AG04449 (cell line): ENCODE measurements around the gene ZNF174.

Experiments
- CTCF ChIA-PET: fragments of 350-600 bp; formaldehyde crosslinking; extraction: SDS; loops from one replicate; lab custom pipeline; 2021; ENCODE audit warnings: antibody characterized with exemption; lab: Yijun Ruan, JAX
- POLR2A ChIA-PET: fragments of 400-600, 350-600 bp; formaldehyde crosslinking; extraction: SDS; loops from one replicate; lab custom pipeline; 2020; ENCODE audit warnings: antibody characterized with exemption, inconsistent platforms; lab: Yijun Ruan, JAX
- DNase-seq: peaks from one replicate; pipeline ENCODE4 v3.0.0-alpha.2; 2010; ENCODE audit warnings: low read depth, low spot score
- H3K4me3 ChIP-seq: 2 replicates; pipeline ENCODE4 v1.5.1; 2011; ENCODE audit warnings: low read depth, mild to moderate bottlenecking, control low read depth, low read length
- CTCF ChIP-seq: IDR thresholded peaks from one replicate; pipeline ENCODE4 v1.5.1; 2011; ENCODE audit warnings: mild to moderate bottlenecking, moderate library complexity, low read length, control low read depth, inconsistent platforms; ENCODE audit not compliant: insufficient read depth; ENCODE audit errors: missing control alignments

Gene ZNF174

GRCh38 chr16:3454631-3455147, 53.7 kb downstream of the ZNF174 start:
- no peak for DNase-seq
- no peak overlapping the region for H3K4me3 ChIP-seq
- ChIA-PET POLR2A (interaction anchor here (0.9 kb wide), 1 partner anchor 11 kb away, joined by 4 read pairs; the partner anchor contains the start of genes NAA60 and ZNF597), CTCF (no interaction called here)
- TF ChIP-seq CTCF, result no peak

GRCh38 chr16:3457434-3458252, 56.6 kb downstream of the ZNF174 start:
- peak; percentile 72 for TF ChIP-seq CTCF
- no peak for DNase-seq
- CTCF ChIA-PET, result interaction anchor here (1.0 kb wide), 1 partner anchor 13 kb away, joined by 4 read pairs; no protein-coding TSS in a partner anchor
- POLR2A ChIA-PET, result interaction anchor here (0.6 to 1.8 kb wide), 4 partner anchors 14 to 286 kb away, joined by 3 to 16 read pairs (median 4); partner anchors contain the start of genes NAA60, ZNF174, ZNF597 and ZSCAN32
- H3K4me3 ChIP-seq, result peak overlapping the region; percentile 96

- POLR2A ChIA-PET, result interaction anchor here (0.9 kb wide), 1 partner anchor 182 kb away, joined by 3 read pairs; no protein-coding TSS in a partner anchor
- DNase-seq, result no peak
- peak overlapping the region; percentile 96 for H3K4me3 ChIP-seq
- no peak for TF ChIP-seq CTCF
- CTCF ChIA-PET, result no interaction called here
Observed at GRCh38 chr16:3458278-3458851, 57.4 kb downstream of the ZNF174 start.

GRCh38 chr16:3458852-3459361, 57.9 kb downstream of the ZNF174 start:
- ChIA-PET CTCF (no interaction called here), POLR2A (interaction anchor here (0.9 kb wide), 1 partner anchor 183 kb away, joined by 3 read pairs; no protein-coding TSS in a partner anchor)
- H3K4me3 ChIP-seq, result peak overlapping the region; percentile 96
- TF ChIP-seq CTCF, result no peak
- DNase-seq, result no peak
